SK-N-MC (cell line): ENCODE results near the gene COL4A1.

Experiments used
- EZH2 ChIP-seq: fragments of 200-600 bp; sonication (generic); IDR thresholded peaks from one replicate; pipeline ENCODE4 v1.6.1; 2017; ENCODE audit warnings: antibody characterized with exemption
- POLR2AphosphoS5 ChIP-seq: IDR thresholded peaks from 2 replicates; pipeline ENCODE4 v1.6.1; 2012; ENCODE audit warnings: mild to moderate bottlenecking, low read depth, low read length, borderline replicate concordance

- TF ChIP-seq EZH2 (no peak), POLR2AphosphoS5 (no peak)
These were observed 34.7 kb downstream of the COL4A1 start for GRCh38 chr13:110272227-110272626.
